WERI-Rb-1 (cell line): ENCODE measurements around the gene TMEM80.

Experiments used
- DNase-seq: peaks from one replicate; pipeline ENCODE4 v3.0.0-alpha.2; 2020
- H3K27ac ChIP-seq: fragments of 250-450 bp; sonication (Bioruptor Pico); 2 replicates; pipeline ENCODE4 v1.5.1; 2020; ENCODE audit warnings: mild to moderate bottlenecking, moderate library complexity
- H3K27me3 ChIP-seq: fragments of 250-450 bp; sonication (Bioruptor Pico); 2 replicates; pipeline ENCODE4 v1.5.1; 2021; ENCODE audit warnings: mild to moderate bottlenecking, low read depth, moderate library complexity; ENCODE audit not compliant: insufficient read depth, severe bottlenecking
- H3K36me3 ChIP-seq: fragments of 250-450 bp; sonication (Bioruptor Pico); 2 replicates; pipeline ENCODE4 v1.5.1; 2020; ENCODE audit warnings: mild to moderate bottlenecking, moderate library complexity
- H3K4me3 ChIP-seq: 2 replicates; pipeline ENCODE4 v1.5.1; 2011; ENCODE audit warnings: low read depth, mild to moderate bottlenecking, control low read depth, low read length
- H3K9me3 ChIP-seq: fragments of 250-450 bp; sonication (Bioruptor Pico); 2 replicates; pipeline ENCODE4 v1.5.1; 2021; ENCODE audit warnings: mild to moderate bottlenecking, moderate library complexity; ENCODE audit not compliant: severe bottlenecking
- CTCF ChIP-seq: IDR thresholded peaks from 2 replicates; pipeline ENCODE4 v1.5.1; 2011; ENCODE audit warnings: low read depth, mild to moderate bottlenecking, control low read depth, inconsistent platforms, low read length

The TMEM80 gene

GRCh38 chr11:721247-721740 is 25.7 kb downstream of the TMEM80 start:
- TF ChIP-seq CTCF, result no peak
- no peak overlapping the region for H3K27ac ChIP-seq
- H3K36me3 ChIP-seq, result no peaks in the 10 kb centered on the region
- H3K9me3 ChIP-seq, result no peaks in the 10 kb centered on the region
- peak overlapping the region; percentile 13; the same call in 1 of the 2 replicates for H3K4me3 ChIP-seq
- no peak for DNase-seq
- H3K27me3 ChIP-seq, result peaks cover 27% of the 10 kb centered on the region

- no peak overlapping the region for H3K4me3 ChIP-seq
- no peak overlapping the region for H3K27ac ChIP-seq
- DNase-seq, result peak; percentile 53
- TF ChIP-seq CTCF, result no peak
- H3K9me3 ChIP-seq, result no peaks in the 10 kb centered on the region
- H3K36me3 ChIP-seq, result no peaks in the 10 kb centered on the region
- peaks cover 27% of the 10 kb centered on the region for H3K27me3 ChIP-seq
These were observed 26.2 kb downstream of the TMEM80 start for GRCh38 chr11:721741-722345.

GRCh38 chr11:722346-722811 is 26.8 kb downstream of the TMEM80 start:
- H3K27me3 ChIP-seq, result peaks cover 27% of the 10 kb centered on the region
- H3K36me3 ChIP-seq, result no peaks in the 10 kb centered on the region
- DNase-seq, result no peak
- H3K4me3 ChIP-seq, result no peak overlapping the region
- H3K27ac ChIP-seq, result no peak overlapping the region
- no peaks in the 10 kb centered on the region for H3K9me3 ChIP-seq
- TF ChIP-seq CTCF, result no peak

GRCh38 chr11:723120-723883 is 27.7 kb downstream of the TMEM80 start:
- no peaks in the 10 kb centered on the region for H3K36me3 ChIP-seq
- no peak overlapping the region for H3K27ac ChIP-seq
- peak; percentile 25; the same call in 1 of the 2 replicates for TF ChIP-seq CTCF
- H3K9me3 ChIP-seq, result no peaks in the 10 kb centered on the region
- peaks cover 27% of the 10 kb centered on the region for H3K27me3 ChIP-seq
- no peak overlapping the region for H3K4me3 ChIP-seq
- peak; percentile 38 for DNase-seq

- DNase-seq, result no peak
- Histone ChIP-seq H3K27me3 (peaks cover 27% of the 10 kb centered on the region), H3K27ac (no peak overlapping the region), H3K9me3 (no peaks in the 10 kb centered on the region), H3K4me3 (no peak overlapping the region), H3K36me3 (no peaks in the 10 kb centered on the region)
- no peak for TF ChIP-seq CTCF
These were observed 28.6 kb downstream of the TMEM80 start for GRCh38 chr11:724049-724777.
